ENCODE measurements around the gene TNS3.

Gene TNS3

DNA sequence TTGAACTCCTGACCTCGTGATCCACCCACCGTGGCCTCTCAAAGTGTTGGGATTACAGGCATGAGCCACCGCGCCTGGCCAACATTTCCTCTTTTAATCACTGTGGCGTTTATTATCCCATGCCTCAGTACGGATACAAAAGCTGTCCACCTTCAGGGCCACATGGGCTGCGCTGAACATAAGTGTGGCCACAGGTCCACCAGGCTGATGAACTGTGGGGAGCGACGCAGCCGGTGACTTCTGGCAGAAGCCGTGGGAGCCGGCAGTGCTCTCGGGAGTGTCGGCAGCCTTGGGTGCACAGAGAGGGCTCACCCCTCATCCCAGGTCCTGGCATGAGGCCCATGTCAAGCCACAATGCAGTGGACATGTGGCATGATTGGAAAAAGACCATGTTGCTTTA, 223.6 kb downstream of the TNS3 start:
- in situ Hi-C loops (cut with HindIII; ENCODE audit: low sequenced_read_pairs): no loop called here
- no peak for DNase-seq (ENCODE audit: low read depth, low spot score)
- no peak for TF ChIP-seq CTCF (IDR thresholded peaks at IDR 0.05; ENCODE audit: low read depth, low read length)
- no peak overlapping the region for H3K4me3 ChIP-seq (ENCODE audit: low read depth, low read length)

- in situ Hi-C loops (cut with HindIII; ENCODE audit: low sequenced_read_pairs): no loop called here
- no peak overlapping the region for H3K4me3 ChIP-seq (ENCODE audit: low read depth, low read length)
- TF ChIP-seq CTCF (IDR thresholded peaks at IDR 0.05; ENCODE audit: low read depth, low read length): no peak
- no peak for DNase-seq (ENCODE audit: low read depth, low spot score)
These were observed 224.0 kb downstream of the TNS3 start for GRCh38 chr7:47357863-47358262.

GRCh38 chr7:47357361-47357760, 224.6 kb downstream of the TNS3 start:
- in situ Hi-C loops (cut with HindIII; ENCODE audit: low sequenced_read_pairs): no loop called here
- no peak overlapping the region for H3K4me3 ChIP-seq (ENCODE audit: low read depth, low read length)
- TF ChIP-seq CTCF (IDR thresholded peaks at IDR 0.05; ENCODE audit: low read depth, low read length): no peak
- no peak for DNase-seq (ENCODE audit: low read depth, low spot score)

DNA sequence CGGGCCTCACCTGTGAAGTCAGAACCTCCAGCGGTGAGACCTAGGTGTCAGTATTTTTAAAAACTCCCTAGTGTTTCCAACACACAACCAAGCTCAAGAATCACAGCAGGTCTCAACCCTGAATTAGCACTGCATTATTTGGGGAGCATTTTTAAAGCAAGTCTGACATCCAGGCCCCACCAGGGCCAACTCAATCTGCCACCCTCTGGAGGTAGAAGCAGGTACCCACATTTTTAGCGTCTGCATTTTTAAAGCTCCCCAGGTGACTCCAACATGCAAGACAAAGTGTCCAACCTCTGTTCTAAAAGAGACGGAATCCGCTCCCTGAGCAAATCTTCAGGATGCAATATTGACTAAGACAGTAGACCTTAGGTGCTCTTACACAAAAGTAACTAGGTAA, 225.7 kb downstream of the TNS3 start:
- DNase-seq (ENCODE audit: low read depth, low spot score): no peak
- in situ Hi-C loops (cut with HindIII; ENCODE audit: low sequenced_read_pairs): no loop called here
- TF ChIP-seq CTCF (IDR thresholded peaks at IDR 0.05; ENCODE audit: low read depth, low read length): no peak
- H3K4me3 ChIP-seq (ENCODE audit: low read depth, low read length): no peak overlapping the region

- in situ Hi-C loops (cut with HindIII; ENCODE audit: low sequenced_read_pairs): no loop called here
- no peak for TF ChIP-seq CTCF (IDR thresholded peaks at IDR 0.05; ENCODE audit: low read depth, low read length)
- DNase-seq (ENCODE audit: low read depth, low spot score): no peak
- H3K4me3 ChIP-seq (ENCODE audit: low read depth, low read length): no peak overlapping the region
These were observed 226.2 kb downstream of the TNS3 start for GRCh38 chr7:47355684-47356083.

DNA sequence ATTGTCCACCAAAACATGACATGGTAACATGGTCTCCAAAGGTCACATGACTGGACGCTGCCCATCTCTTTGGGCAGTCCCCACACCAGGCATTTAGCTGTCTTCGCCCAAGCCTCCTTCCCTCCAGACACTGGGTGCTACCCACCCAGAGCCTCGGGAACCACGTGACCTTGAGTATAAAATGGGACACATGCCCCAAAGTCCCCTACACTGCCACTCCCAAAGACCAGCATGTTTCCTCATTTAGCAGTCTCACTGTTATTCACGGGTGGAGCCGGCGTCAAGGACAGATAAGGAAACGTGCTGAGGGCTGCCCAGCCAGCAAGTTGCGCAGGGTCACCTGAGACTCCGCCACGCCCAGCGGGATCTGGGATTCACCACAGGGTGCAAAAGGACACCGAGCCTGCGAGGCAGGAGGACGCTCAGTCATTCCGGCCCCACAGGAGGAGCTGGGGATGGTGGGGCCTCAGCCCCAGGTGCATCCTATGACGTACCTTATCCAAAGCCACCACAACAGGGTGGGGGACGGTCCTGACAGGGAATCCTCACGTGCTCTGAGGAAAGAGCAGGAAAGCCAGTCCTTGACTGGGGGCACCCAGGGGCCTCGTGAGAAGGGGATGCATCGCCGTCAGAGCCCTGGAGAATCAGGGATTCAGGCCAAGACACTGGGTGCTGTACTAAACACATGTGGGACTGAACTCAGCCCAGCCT, 226.9 kb downstream of the TNS3 start:
- H3K4me3 ChIP-seq (ENCODE audit: low read depth, low read length): no peak overlapping the region
- no peak for DNase-seq (ENCODE audit: low read depth, low spot score)
- TF ChIP-seq CTCF (IDR thresholded peaks at IDR 0.05; ENCODE audit: low read depth, low read length): no peak
- in situ Hi-C loops (cut with HindIII; ENCODE audit: low sequenced_read_pairs): no loop called here
